HepG2 (cell line): ENCODE measurements around the gene ACAP3. TPM values are rescaled to one million over a fixed set of nuclear protein-coding genes. Genes with fewer than 3 reads are reported as not detected.

Experiments used
- CBX1 ChIP-seq: IDR thresholded peaks from one replicate; pipeline ENCODE4 v1.6.1; 2016; ENCODE audit warnings: antibody characterized with exemption, low read depth
- CSRNP2 ChIP-seq: sonication (generic); formaldehyde crosslinking; conservative IDR thresholded peaks from 2 replicates; pipeline ENCODE4 v1.8.0; 2022; ENCODE audit warnings: low read depth, missing genetic modification reagents
- ELF4 ChIP-seq: sonication (generic); formaldehyde crosslinking; IDR thresholded peaks from 2 replicates; pipeline ENCODE4 v1.5.0; 2020; ENCODE audit warnings: missing genetic modification reagents, mild to moderate bottlenecking, moderate library complexity, borderline replicate concordance
- EP300 ChIP-seq, 3 experiments: sonication (generic) in 1 of 3; formaldehyde crosslinking in 1 of 3; IDR thresholded peaks; 2 replicates each; pipeline versions ENCODE4 v1.5.1 to v1.6.1; 2011 to 2020; ENCODE audit warnings: low read depth in 2 of 3, low read length in 2 of 3, borderline replicate concordance in 1 of 3, improper control_type of control experiment in 1 of 3, mild to moderate bottlenecking in 1 of 3, missing genetic modification reagents in 1 of 3, moderate library complexity in 1 of 3
- KLF6 ChIP-seq: IDR thresholded peaks from 2 replicates; pipeline ENCODE4 v1.8.0; 2016; ENCODE audit warnings: missing biosample characterization, missing genetic modification reagents
- NKX3-1 ChIP-seq: sonication (generic); formaldehyde crosslinking; IDR thresholded peaks from 2 replicates; pipeline ENCODE4 v1.5.0; 2020; ENCODE audit warnings: missing genetic modification reagents
- SOX6 ChIP-seq, 2 experiments: fragments of 450-650 bp in 1 of 2; sonication (generic) in 1 of 2; formaldehyde crosslinking in 1 of 2; IDR thresholded peaks; 2 replicates each; pipeline versions ENCODE4 v1.4.0 to v1.6.1; 2017 to 2020; ENCODE audit warnings: antibody characterized with exemption in 1 of 2, mild to moderate bottlenecking in 1 of 2, missing genetic modification reagents in 1 of 2
- TERF1 ChIP-seq: sonication (generic); formaldehyde crosslinking; IDR thresholded peaks from 2 replicates; pipeline ENCODE4 v1.8.0; 2022; ENCODE audit warnings: mild to moderate bottlenecking, missing genetic modification reagents, moderate library complexity
- THYN1 ChIP-seq: sonication (generic); formaldehyde crosslinking; IDR thresholded peaks from 2 replicates; pipeline ENCODE4 v1.8.1; 2023; ENCODE audit warnings: low read depth, mild to moderate bottlenecking, moderate library complexity, missing genetic modification reagents, borderline replicate concordance
- XBP1 ChIP-seq: sonication (generic); formaldehyde crosslinking; IDR thresholded peaks from 2 replicates; pipeline ENCODE4 v1.5.0; 2020; ENCODE audit warnings: missing genetic modification reagents
- ZBTB1 ChIP-seq: sonication (generic); formaldehyde crosslinking; IDR thresholded peaks from 2 replicates; pipeline ENCODE4 v1.4.0; 2020; ENCODE audit warnings: missing genetic modification reagents, borderline replicate concordance
- ZFP62 ChIP-seq: sonication (generic); formaldehyde crosslinking; IDR thresholded peaks from 2 replicates; pipeline ENCODE4 v1.4.0; 2020; ENCODE audit warnings: missing genetic modification reagents
- ZNF260 ChIP-seq: sonication (generic); formaldehyde crosslinking; IDR thresholded peaks from 2 replicates; pipeline ENCODE4 v1.4.0; 2020; ENCODE audit warnings: missing genetic modification reagents, low read depth, mild to moderate bottlenecking, borderline replicate concordance
- ZNF605 ChIP-seq: sonication (generic); formaldehyde crosslinking; IDR thresholded peaks from 2 replicates; pipeline ENCODE4 v1.8.0; 2022; ENCODE audit warnings: mild to moderate bottlenecking, missing genetic modification reagents
- ZNF780A ChIP-seq: sonication (generic); formaldehyde crosslinking; IDR thresholded peaks from 2 replicates; pipeline ENCODE4 v1.8.0; 2022; ENCODE audit warnings: mild to moderate bottlenecking, missing genetic modification reagents, moderate library complexity
- polyA plus RNA-seq, 8 experiments: library from polyadenylated mRNA; depleted of rRNA in 3 of 8; stranded (reverse) in 7 of 8; unstranded in 1 of 8; fragments of >200 nt; fragmentation: Illumina TruSeq in 4 of 8; extraction: Trizol in 4 of 8; gene quantifications; 2 replicates each; pipeline versions ENCODE4 v1.2.1 to v1.2.3, GENCODE V29; 2011 to 2016; ENCODE audit warnings: low read depth in 4 of 8, missing spikeins in 1 of 8, mixed read lengths in 1 of 8; ENCODE audit not compliant: insufficient read depth in 1 of 8
- total RNA-seq, 5 experiments: library from RNA; depleted of rRNA; stranded (reverse); fragments of >200 nt; fragmentation: Illumina TruSeq; extraction: Trizol; gene quantifications; 2 replicates each; pipeline ENCODE4 v1.2.3, GENCODE V29; 2016; ENCODE audit warnings: low read depth in 1 of 5
- TF ChIP-seq, protein P1 (sequence below): IDR thresholded peaks from 2 replicates; pipeline ENCODE4 v1.6.1; 2016; ENCODE audit warnings: low read depth, missing genetic modification reagents, missing compliant biosample characterization
- TF ChIP-seq, protein P2 (sequence below): sonication (generic); formaldehyde crosslinking; IDR thresholded peaks from 2 replicates; pipeline ENCODE4 v1.5.0; 2020; ENCODE audit warnings: mild to moderate bottlenecking, missing genetic modification reagents

Gene ACAP3
- total and polyA plus RNA-seq, 2 of the 13 experiments (the other 11 are each of a cell fraction or from before 2014, with no cell fraction given), result 29.4 to 50.8 TPM

- no peak for TF ChIP-seq CSRNP2 (CRISPR knock-in tag)
- TF ChIP-seq ZNF780A (CRISPR knock-in tag), result no peak
- no peak for TF ChIP-seq XBP1 (CRISPR knock-in tag)
- no peak for TF ChIP-seq EP300 (IDR thresholded peaks at IDR 0.05; ENCODE audit: low read depth in 2 of 2, low read length in 2 of 2)
- no peak for TF ChIP-seq EP300 (CRISPR knock-in tag; IDR thresholded peaks at IDR 0.05; ENCODE audit: borderline replicate concordance)
- no peak for TF ChIP-seq ZNF260
- no peak for TF ChIP-seq NKX3-1 (CRISPR knock-in tag)
- TF ChIP-seq SOX6 (IDR thresholded peaks at IDR 0.05), result no peak
- TF ChIP-seq SOX6 (CRISPR knock-in tag; IDR thresholded peaks at IDR 0.05), result no peak; the same call in 1 of the 2 replicates
- no peak for TF ChIP-seq KLF6 (CRISPR knock-in tag)
- no peak for TF ChIP-seq TERF1 (CRISPR knock-in tag)
- TF ChIP-seq ZBTB1 (CRISPR knock-in tag), result no peak
- TF ChIP-seq, protein P1, sequence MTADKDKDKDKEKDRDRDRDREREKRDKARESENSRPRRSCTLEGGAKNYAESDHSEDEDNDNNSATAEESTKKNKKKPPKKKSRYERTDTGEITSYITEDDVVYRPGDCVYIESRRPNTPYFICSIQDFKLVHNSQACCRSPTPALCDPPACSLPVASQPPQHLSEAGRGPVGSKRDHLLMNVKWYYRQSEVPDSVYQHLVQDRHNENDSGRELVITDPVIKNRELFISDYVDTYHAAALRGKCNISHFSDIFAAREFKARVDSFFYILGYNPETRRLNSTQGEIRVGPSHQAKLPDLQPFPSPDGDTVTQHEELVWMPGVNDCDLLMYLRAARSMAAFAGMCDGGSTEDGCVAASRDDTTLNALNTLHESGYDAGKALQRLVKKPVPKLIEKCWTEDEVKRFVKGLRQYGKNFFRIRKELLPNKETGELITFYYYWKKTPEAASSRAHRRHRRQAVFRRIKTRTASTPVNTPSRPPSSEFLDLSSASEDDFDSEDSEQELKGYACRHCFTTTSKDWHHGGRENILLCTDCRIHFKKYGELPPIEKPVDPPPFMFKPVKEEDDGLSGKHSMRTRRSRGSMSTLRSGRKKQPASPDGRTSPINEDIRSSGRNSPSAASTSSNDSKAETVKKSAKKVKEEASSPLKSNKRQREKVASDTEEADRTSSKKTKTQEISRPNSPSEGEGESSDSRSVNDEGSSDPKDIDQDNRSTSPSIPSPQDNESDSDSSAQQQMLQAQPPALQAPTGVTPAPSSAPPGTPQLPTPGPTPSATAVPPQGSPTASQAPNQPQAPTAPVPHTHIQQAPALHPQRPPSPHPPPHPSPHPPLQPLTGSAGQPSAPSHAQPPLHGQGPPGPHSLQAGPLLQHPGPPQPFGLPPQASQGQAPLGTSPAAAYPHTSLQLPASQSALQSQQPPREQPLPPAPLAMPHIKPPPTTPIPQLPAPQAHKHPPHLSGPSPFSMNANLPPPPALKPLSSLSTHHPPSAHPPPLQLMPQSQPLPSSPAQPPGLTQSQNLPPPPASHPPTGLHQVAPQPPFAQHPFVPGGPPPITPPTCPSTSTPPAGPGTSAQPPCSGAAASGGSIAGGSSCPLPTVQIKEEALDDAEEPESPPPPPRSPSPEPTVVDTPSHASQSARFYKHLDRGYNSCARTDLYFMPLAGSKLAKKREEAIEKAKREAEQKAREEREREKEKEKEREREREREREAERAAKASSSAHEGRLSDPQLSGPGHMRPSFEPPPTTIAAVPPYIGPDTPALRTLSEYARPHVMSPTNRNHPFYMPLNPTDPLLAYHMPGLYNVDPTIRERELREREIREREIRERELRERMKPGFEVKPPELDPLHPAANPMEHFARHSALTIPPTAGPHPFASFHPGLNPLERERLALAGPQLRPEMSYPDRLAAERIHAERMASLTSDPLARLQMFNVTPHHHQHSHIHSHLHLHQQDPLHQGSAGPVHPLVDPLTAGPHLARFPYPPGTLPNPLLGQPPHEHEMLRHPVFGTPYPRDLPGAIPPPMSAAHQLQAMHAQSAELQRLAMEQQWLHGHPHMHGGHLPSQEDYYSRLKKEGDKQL (CRISPR knock-in tag), result no peak
- TF ChIP-seq ZNF605 (CRISPR knock-in tag), result peak; percentile 49; the same call in 1 of the 2 replicates
- TF ChIP-seq, protein P2, sequence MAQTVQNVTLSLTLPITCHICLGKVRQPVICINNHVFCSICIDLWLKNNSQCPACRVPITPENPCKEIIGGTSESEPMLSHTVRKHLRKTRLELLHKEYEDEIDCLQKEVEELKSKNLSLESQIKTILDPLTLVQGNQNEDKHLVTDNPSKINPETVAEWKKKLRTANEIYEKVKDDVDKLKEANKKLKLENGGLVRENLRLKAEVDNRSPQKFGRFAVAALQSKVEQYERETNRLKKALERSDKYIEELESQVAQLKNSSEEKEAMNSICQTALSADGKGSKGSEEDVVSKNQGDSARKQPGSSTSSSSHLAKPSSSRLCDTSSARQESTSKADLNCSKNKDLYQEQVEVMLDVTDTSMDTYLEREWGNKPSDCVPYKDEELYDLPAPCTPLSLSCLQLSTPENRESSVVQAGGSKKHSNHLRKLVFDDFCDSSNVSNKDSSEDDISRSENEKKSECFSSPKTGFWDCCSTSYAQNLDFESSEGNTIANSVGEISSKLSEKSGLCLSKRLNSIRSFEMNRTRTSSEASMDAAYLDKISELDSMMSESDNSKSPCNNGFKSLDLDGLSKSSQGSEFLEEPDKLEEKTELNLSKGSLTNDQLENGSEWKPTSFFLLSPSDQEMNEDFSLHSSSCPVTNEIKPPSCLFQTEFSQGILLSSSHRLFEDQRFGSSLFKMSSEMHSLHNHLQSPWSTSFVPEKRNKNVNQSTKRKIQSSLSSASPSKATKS (CRISPR knock-in tag), result no peak
- TF ChIP-seq CBX1, result no peak
- TF ChIP-seq ZFP62 (CRISPR knock-in tag), result no peak
- TF ChIP-seq THYN1 (CRISPR knock-in tag), result no peak
- TF ChIP-seq ELF4 (CRISPR knock-in tag), result no peak
These were observed 20.2 kb downstream of the ACAP3 start (continued) for GRCh38 chr1:1287288-1288110.
